HCT116 (cell line): ENCODE results near the gene TOR2A. TPM values are rescaled to one million over a fixed set of nuclear protein-coding genes. Genes with fewer than 3 reads are reported as not detected.

Experiments used
- ATAC-seq: fragments of 200-7000 bp; cut with Tn5 transposase; 2 replicates; pipeline ENCODE4 v1.9.1; 2020; ENCODE audit warnings: mild to moderate bottlenecking, moderate library complexity
- BruUV-seq: library from RNA; stranded (reverse); fragments of 400-500 nt; replicated peaks from 2 replicates; lab custom pipeline; 2021; lab: Mats Ljungman, UMichigan
- CTCF ChIA-PET: fragments of 300-600 bp; sonication (Branson Sonifier 250); formaldehyde crosslinking; loops from one replicate; lab custom pipeline; 2021; ENCODE audit warnings: antibody characterized with exemption; lab: Charles Lee
- POLR2A ChIA-PET: fragments of 300-600, 350-600 bp; sonication (Branson Sonifier 250); formaldehyde crosslinking; loops from one replicate; lab custom pipeline; 2021; ENCODE audit warnings: antibody characterized with exemption; lab: Charles Lee
- RAD21 ChIA-PET, 2 experiments: fragments of 300-600 bp; sonication (Branson Sonifier 250); formaldehyde crosslinking; loops; one replicate each; lab custom pipeline; 2023; ENCODE audit warnings: low total read pairs in 2 of 2; ENCODE audit not compliant: uncharacterized antibody in 2 of 2, unreplicated experiment in 2 of 2, low non-redundant PET in 1 of 2; lab: Charles Lee
- DNase-seq: peaks from one replicate; pipeline ENCODE4 v3.0.0-alpha.2; 2010; ENCODE audit warnings: low read depth, low spot score
- H2AFZ ChIP-seq: fragments of 200-600 bp; shearing (Covaris generic), sonication (generic); 2 replicates; pipeline ENCODE4 v1.6.1; 2017; ENCODE audit warnings: low read depth, mixed run types, mixed read lengths, antibody characterized with exemption, low read length; ENCODE audit not compliant: poor library complexity, severe bottlenecking
- H3K27ac ChIP-seq: 2 replicates; pipeline ENCODE4 v1.5.1; 2012; ENCODE audit warnings: low read depth, low read length
- H3K27me3 ChIP-seq: fragments of 200-600 bp; sonication (generic); 2 replicates; pipeline ENCODE4 v1.6.1; 2016; ENCODE audit warnings: mixed run types, low read length, mixed read lengths; ENCODE audit not compliant: insufficient read depth
- H3K36me3 ChIP-seq, 2 experiments: fragments of 200-500 bp in 1 of 2; fragments of 200-600 bp in 1 of 2; sonication (Bioruptor generic) in 1 of 2; sonication (generic) in 1 of 2; 2 replicates each; pipeline versions ENCODE4 v1.5.1 to v1.6.1; 2014 to 2016; ENCODE audit warnings: low read length in 2 of 2, inconsistent platforms in 1 of 2, mixed read lengths in 1 of 2, mixed run types in 1 of 2; ENCODE audit not compliant: insufficient read depth in 2 of 2, control insufficient read depth in 1 of 2
- H3K4me1 ChIP-seq, 2 experiments: fragments of 200-600 bp in 1 of 2; sonication (generic) in 1 of 2; 2 replicates each; pipeline versions ENCODE4 v1.5.1 to v1.6.1; 2012 to 2017; ENCODE audit warnings: low read length in 2 of 2, inconsistent platforms in 1 of 2, mild to moderate bottlenecking in 1 of 2, mixed read lengths in 1 of 2, mixed run types in 1 of 2, moderate library complexity in 1 of 2; ENCODE audit not compliant: insufficient read depth in 2 of 2, control insufficient read depth in 1 of 2
- H3K4me2 ChIP-seq: fragments of 200-600 bp; sonication (generic); 2 replicates; pipeline ENCODE4 v1.6.1; 2017; ENCODE audit warnings: mixed run types, low read length, mixed read lengths
- H3K4me3 ChIP-seq, 2 experiments: fragments of 200-600 bp in 1 of 2; sonication (generic) in 1 of 2; replicated peaks in 1 of 2; 2 replicates each; pipeline ENCODE4 v1.5.1; 2011 to 2016; ENCODE audit warnings: low read length in 2 of 2, control low read depth in 1 of 2, low read depth in 1 of 2, mild to moderate bottlenecking in 1 of 2, mixed read lengths in 1 of 2, mixed run types in 1 of 2
- H3K79me2 ChIP-seq: fragments of 200-600 bp; sonication (generic); 2 replicates; pipeline ENCODE4 v1.6.1; 2017; ENCODE audit warnings: mild to moderate bottlenecking, mixed run types, low read length, moderate library complexity, mixed read lengths; ENCODE audit not compliant: insufficient read depth
- H3K9ac ChIP-seq: fragments of 200-600 bp; sonication (generic); 2 replicates; pipeline ENCODE4 v1.6.1; 2016; ENCODE audit warnings: low read length, mixed read lengths
- H3K9me2 ChIP-seq: fragments of 200-600 bp; sonication (generic), shearing (Covaris generic); 2 replicates; pipeline ENCODE4 v1.6.1; 2017; ENCODE audit warnings: mixed run types, mild to moderate bottlenecking, moderate library complexity; ENCODE audit not compliant: insufficient read depth
- H3K9me3 ChIP-seq, 2 experiments: fragments of 200-500 bp in 1 of 2; fragments of 200-600 bp in 1 of 2; sonication (Bioruptor generic) in 1 of 2; sonication (generic) in 1 of 2; 2 replicates each; pipeline ENCODE4 v1.6.1; 2014 to 2017; ENCODE audit warnings: low read length in 2 of 2, mixed read lengths in 2 of 2, inconsistent platforms in 1 of 2, low read depth in 1 of 2, mild to moderate bottlenecking in 1 of 2, mixed run types in 1 of 2, moderate library complexity in 1 of 2; ENCODE audit not compliant: control insufficient read depth in 1 of 2, insufficient read depth in 1 of 2
- H4K20me1 ChIP-seq: fragments of 200-600 bp; sonication (generic), shearing (Covaris generic); 2 replicates; pipeline ENCODE4 v1.6.1; 2017; ENCODE audit warnings: mixed run types, mild to moderate bottlenecking, moderate library complexity; ENCODE audit not compliant: insufficient read depth
- EGR1 ChIP-seq: IDR thresholded peaks from 2 replicates; pipeline ENCODE4 v1.6.1; 2012; ENCODE audit warnings: low read depth
- JUND ChIP-seq: IDR thresholded peaks from 2 replicates; pipeline ENCODE4 v1.6.1; 2012
- POLR2A ChIP-seq: IDR thresholded peaks from 2 replicates; pipeline ENCODE4 v1.7.0; 2011; ENCODE audit warnings: borderline replicate concordance; ENCODE audit not compliant: insufficient read depth, insufficient read length; ENCODE audit errors: extremely low read depth
- RAD21 ChIP-seq: IDR thresholded peaks from 2 replicates; pipeline ENCODE4 v1.6.1; 2012; ENCODE audit warnings: low read depth, mild to moderate bottlenecking
- SIN3A ChIP-seq: IDR thresholded peaks from 2 replicates; pipeline ENCODE4 v1.6.1; 2012; ENCODE audit warnings: low read depth
- SRF ChIP-seq: IDR thresholded peaks from 2 replicates; pipeline ENCODE4 v1.6.1; 2012; ENCODE audit warnings: low read depth
- YY1 ChIP-seq: IDR thresholded peaks from 2 replicates; pipeline ENCODE4 v1.6.1; 2011; ENCODE audit warnings: low read length, low read depth, moderate library complexity, mild to moderate bottlenecking; ENCODE audit not compliant: insufficient replicate concordance; ENCODE audit errors: extremely low read depth
- ZFX ChIP-seq: fragments of 450-650 bp; IDR thresholded peaks from 2 replicates; pipeline ENCODE4 v1.6.1; 2017
- intact Hi-C: fragments of 100-400 bp; cut with micrococcal nuclease; formaldehyde crosslinking; loops from 2 replicates; pipeline ENCODE4 v1.10.0; 2022
- total RNA-seq: library from RNA; stranded (reverse); gene quantifications from one replicate; pipeline ENCODE4 v1.2.1, GENCODE V29; 2021; ENCODE audit not compliant: unreplicated experiment

Gene TOR2A
- total RNA-seq, 1 experiment from 2014 or later = 12.0 TPM

DNA sequence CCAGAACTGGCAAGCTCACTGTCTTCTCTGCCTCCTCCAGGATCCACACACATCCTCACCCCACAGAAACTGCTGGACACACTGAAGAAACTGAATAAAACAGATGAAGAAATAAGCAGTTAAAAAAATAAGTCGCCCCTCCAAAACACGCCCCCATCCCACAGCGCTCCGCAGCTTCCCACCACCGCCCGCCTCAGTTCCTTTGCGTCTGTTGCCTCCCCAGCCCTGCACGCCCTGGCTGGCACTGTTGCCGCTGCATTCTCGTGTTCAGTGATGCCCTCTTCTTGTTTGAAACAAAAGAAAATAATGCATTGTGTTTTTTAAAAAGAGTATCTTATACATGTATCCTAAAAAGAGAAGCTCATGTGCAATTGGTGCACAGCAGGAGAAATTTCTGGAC, 44.4 kb downstream of the TOR2A start (continued):
- TF ChIP-seq YY1 (no peak), SRF (no peak)

DNA sequence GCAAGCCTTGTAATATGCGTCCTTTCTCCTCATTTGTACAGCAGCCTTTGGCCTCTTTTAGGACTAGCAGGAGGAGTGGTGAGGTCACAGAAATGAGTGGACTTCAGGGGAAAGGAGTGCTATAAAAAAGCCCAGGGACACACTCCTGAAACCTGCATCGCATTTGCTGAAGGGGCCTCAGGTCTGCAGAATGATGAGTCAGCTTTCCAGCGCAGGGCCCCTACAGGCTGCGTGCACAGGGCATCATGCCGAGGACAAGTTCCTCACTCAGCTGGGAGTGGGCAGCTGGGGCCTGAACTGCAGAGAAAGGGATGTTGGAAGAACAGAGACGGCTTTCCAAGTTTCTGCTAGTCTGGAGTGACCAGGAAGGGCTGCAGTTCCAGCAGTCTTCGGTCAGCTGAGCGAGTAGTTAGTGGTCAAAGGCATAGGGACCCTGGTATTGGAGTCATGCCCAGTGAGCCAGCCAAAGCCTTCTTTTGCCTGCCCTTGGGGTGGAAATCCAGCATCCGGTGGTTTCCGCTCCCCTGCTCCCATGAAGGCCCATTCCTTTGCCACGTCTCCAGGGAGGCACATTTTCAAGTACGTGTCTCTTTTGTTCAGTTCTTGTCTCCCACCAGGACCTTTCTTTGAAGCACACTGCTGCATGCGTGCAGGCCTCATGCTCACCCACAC, 45.6 kb downstream of the TOR2A start:
- Histone ChIP-seq H3K9me3 (no peaks in the 10 kb centered on the region), H3K36me3 (0 out of 4 replicates have a peak, but pooled peaks cover 0 to 4% of the 10 kb centered on the region in 2 experiments), H3K27me3 (no peaks in the 10 kb centered on the region), H3K4me1 (peaks cover 0 to 4% of the 10 kb centered on the region in 2 experiments; a peak in 1 of 4 replicates), H3K79me2 (no peaks in the 10 kb centered on the region), H3K4me2 (no peak overlapping the region), H3K4me3 (no peak overlapping the region), H3K27ac (no peak overlapping the region), H3K9me2 (no peaks in the 10 kb centered on the region), H4K20me1 (no peaks in the 10 kb centered on the region), H3K9ac (no peak overlapping the region), H2AFZ (no peak overlapping the region)
- no peak for ATAC-seq
- BruUV-seq = no TSS peak
- CTCF ChIA-PET = no interaction called here
- DNase-seq = no peak
- TF ChIP-seq RAD21 (no peak), POLR2A (no peak), SIN3A (no peak), EGR1 (no peak), SRF (no peak), JUND (no peak), ZFX (no peak)
- intact Hi-C loops = no loop called here
- RAD21 ChIA-PET = no interaction called here
- POLR2A ChIA-PET = no interaction called here
